ENCODE data around the gene KCNB1.
"Not testable (repeated sequence)": the region's sequence is repeated elsewhere in the genome, so short reads cannot be mapped to it uniquely, and the experiment has no call there.

The KCNB1 gene

GRCh38 chr20:49319208-49319809 lies 163.2 kb downstream of the KCNB1 start:
- no peak for DNase-seq (ENCODE audit: low read depth in 3 of 3)

GRCh38 chr20:49318430-49319207 lies 163.8 kb downstream of the KCNB1 start:
- DNase-seq (ENCODE audit: low read depth in 3 of 3) = no peak

- DNase-seq (ENCODE audit: low read depth in 3 of 3) = no peak
Measured at GRCh38 chr20:49318091-49318429, 164.4 kb downstream of the KCNB1 start.

- DNase-seq (ENCODE audit: low read depth in 3 of 3) = no peak
Measured at GRCh38 chr20:49316704-49317103, 165.8 kb downstream of the KCNB1 start.

- DNase-seq (ENCODE audit: low read depth in 3 of 3) = no peak
Measured at GRCh38 chr20:49315580-49315979, 166.9 kb downstream of the KCNB1 start.

- not testable (repeated sequence) for DNase-seq (ENCODE audit: low read depth in 3 of 3)
Measured at GRCh38 chr20:49314052-49314451, 168.4 kb downstream of the KCNB1 start.
